Measurements from ENCODE around the gene ELL.

GRCh38 chr19:18443831-18444230 is 78.0 kb downstream of the ELL start:
- TF ChIP-seq CTCF (conservative IDR thresholded peaks at IDR 0.05; ENCODE audit: low read depth in 2 of 2), result no peak
- TF ChIP-seq EZH2phosphoT487 (IDR thresholded peaks at IDR 0.05; ENCODE audit: unreplicated experiment), result no peak
- TF ChIP-seq POLR2AphosphoS5 (IDR thresholded peaks at IDR 0.05; ENCODE audit: low read depth), result no peak
- TF ChIP-seq CREB1 (CRISPR knock-in tag; IDR thresholded peaks at IDR 0.05; ENCODE audit: low read depth), result no peak
- no peak for TF ChIP-seq ETS1 (IDR thresholded peaks at IDR 0.05)
- TF ChIP-seq JUNB (IDR thresholded peaks at IDR 0.05; ENCODE audit: unreplicated experiment), result no peak
- TF ChIP-seq NANOG (IDR thresholded peaks at IDR 0.05; ENCODE audit: borderline replicate concordance), result no peak
